ENCODE data around the gene B3GALT5.

GRCh38 chr21:39650801-39651200 lies 38.1 kb downstream of the B3GALT5 start:
- TF ChIP-seq CTCF (IDR thresholded peaks at IDR 0.05; ENCODE audit: borderline replicate concordance, extremely low read depth, low read length, poor library complexity, severe bottlenecking) (no peak), EZH2 (IDR thresholded peaks at IDR 0.05; ENCODE audit: borderline replicate concordance, low read depth, low read length, severe bottlenecking) (no peak)

Data from DND-41 (cell line).